T-helper 1 cell treated with Interleukin-12 subunit alpha and Interleukin-12 subunit beta and Interleukin-4 antibody, amounts not matched to agents 30 μg/mL and 1 μg/mL, for 36 hours (primary cell): ENCODE results near the gene DOCK4.

Experiments
- H3K27ac Mint-ChIP-seq: one replicate; pipeline ENCODE4 v1.8.0; 2021; ENCODE audit warnings: mild to moderate bottlenecking, mixed read lengths
- H3K27me3 Mint-ChIP-seq: one replicate; pipeline ENCODE4 v1.8.0; 2021; ENCODE audit warnings: low read depth, mixed read lengths
- H3K36me3 Mint-ChIP-seq: one replicate; pipeline ENCODE4 v1.8.0; 2021; ENCODE audit warnings: low read depth, mixed read lengths
- H3K4me1 Mint-ChIP-seq: one replicate; pipeline ENCODE4 v1.8.0; 2021; ENCODE audit warnings: low read depth, mixed read lengths
- H3K4me3 Mint-ChIP-seq: one replicate; pipeline ENCODE4 v1.8.0; 2021; ENCODE audit warnings: mild to moderate bottlenecking, moderate library complexity, mixed read lengths
- H3K9me3 Mint-ChIP-seq: one replicate; pipeline ENCODE4 v1.8.0; 2021; ENCODE audit warnings: mixed read lengths

Gene DOCK4

DNA sequence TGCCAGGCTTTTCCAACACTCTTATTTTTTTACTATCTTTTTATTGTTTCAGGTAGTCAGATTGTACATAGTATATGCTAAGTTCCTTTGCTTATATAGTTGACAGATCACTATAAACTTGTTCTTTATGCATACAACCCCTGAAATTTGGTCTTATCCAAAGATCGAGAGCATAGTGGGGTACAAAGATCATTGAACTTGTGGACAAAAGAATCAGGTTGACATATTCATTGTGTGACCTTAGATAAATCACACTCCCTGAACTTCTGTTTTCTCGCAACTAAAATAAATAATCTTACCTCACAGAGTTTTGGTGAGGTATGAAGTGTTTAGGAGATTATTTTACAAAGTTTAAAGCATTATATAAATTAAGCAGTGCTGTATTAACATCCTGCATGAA is 22.4 kb upstream of the DOCK4 start:
- Mint-ChIP-seq H3K9me3 (no peaks in the 10 kb centered on the region), H3K36me3 (peaks cover 3% of the 10 kb centered on the region), H3K4me3 (no peak overlapping the region), H3K27me3 (no peaks in the 10 kb centered on the region), H3K4me1 (no peaks in the 10 kb centered on the region), H3K27ac (no peak overlapping the region)

DNA sequence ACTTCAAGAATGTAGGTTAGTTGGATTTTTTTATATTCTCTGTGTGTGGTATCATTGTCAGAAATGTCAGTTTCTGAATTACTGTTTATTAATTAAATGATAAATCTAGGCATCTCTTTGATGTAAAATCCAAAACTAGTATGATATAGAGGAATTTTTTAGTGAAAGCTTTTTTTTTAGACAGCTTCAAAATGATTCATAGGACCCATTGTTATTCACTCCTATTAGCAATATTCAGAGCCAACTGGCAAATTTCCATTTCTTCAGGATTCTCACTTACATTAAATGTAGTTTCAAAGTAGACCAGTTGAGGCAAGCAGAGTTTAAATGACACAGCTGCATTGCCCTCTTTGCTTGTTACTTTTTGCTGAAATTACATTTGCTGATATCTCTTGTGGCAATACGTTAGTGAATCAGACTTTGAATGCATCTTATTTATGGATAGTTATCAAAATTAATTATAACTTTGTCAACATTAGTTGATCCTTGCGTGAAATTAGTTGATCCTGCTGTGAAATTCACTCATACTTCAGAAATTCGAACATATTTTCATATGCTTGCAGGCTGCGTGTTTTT is 20.6 kb upstream of the DOCK4 start:
- no peak overlapping the region for H3K4me3 Mint-ChIP-seq
- H3K36me3 Mint-ChIP-seq: peaks cover 2% of the 10 kb centered on the region
- no peaks in the 10 kb centered on the region for H3K9me3 Mint-ChIP-seq
- H3K27me3 Mint-ChIP-seq: no peaks in the 10 kb centered on the region
- H3K27ac Mint-ChIP-seq: no peak overlapping the region
- no peaks in the 10 kb centered on the region for H3K4me1 Mint-ChIP-seq

DNA sequence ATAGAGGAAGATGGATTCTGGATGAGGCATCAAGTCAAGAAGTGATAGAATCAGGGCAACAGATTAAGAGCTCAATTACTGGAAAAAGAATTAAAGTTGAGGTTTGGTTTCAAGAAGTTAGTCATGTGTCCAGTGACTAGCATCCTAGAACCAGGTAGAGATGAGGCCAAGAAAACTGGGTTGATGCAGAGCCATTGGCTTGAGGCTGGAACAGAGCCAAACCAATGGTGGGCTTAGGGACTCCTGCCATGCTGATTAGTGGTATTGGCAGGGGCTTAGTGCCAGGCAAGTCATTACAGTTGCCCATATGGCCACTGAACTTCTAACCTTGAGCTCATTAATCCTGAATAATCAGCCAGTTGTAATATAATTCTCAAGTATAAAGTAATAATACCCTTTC is 18.8 kb upstream of the DOCK4 start:
- peaks cover 4% of the 10 kb centered on the region for H3K36me3 Mint-ChIP-seq
- H3K27me3 Mint-ChIP-seq: no peaks in the 10 kb centered on the region
- H3K27ac Mint-ChIP-seq: no peak overlapping the region
- peaks cover 1% of the 10 kb centered on the region for H3K9me3 Mint-ChIP-seq
- H3K4me3 Mint-ChIP-seq: no peak overlapping the region
- H3K4me1 Mint-ChIP-seq: no peaks in the 10 kb centered on the region

DNA sequence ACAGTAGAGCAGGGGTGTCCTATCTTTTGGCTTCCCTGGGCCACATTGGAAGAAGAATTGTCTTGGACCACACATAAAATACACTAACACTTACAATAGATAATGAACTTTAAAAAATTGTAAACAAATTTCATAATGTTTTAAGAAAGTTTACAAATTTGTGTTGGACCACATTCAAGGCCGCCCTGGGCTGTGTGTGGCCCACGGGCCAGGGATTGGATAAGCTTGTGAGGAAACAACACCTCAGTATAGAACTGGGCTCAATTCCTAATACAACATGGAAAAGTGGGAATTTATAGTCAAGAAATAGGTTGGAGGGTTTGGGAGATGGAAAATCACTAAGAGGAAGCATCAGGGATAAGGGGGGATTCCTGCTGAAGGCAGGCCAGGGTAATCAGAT is 18.0 kb upstream of the DOCK4 start:
- Mint-ChIP-seq H3K36me3 (peaks cover 4% of the 10 kb centered on the region), H3K9me3 (peaks cover 3% of the 10 kb centered on the region), H3K27ac (no peak overlapping the region), H3K4me3 (no peak overlapping the region), H3K27me3 (no peaks in the 10 kb centered on the region), H3K4me1 (no peaks in the 10 kb centered on the region)

DNA sequence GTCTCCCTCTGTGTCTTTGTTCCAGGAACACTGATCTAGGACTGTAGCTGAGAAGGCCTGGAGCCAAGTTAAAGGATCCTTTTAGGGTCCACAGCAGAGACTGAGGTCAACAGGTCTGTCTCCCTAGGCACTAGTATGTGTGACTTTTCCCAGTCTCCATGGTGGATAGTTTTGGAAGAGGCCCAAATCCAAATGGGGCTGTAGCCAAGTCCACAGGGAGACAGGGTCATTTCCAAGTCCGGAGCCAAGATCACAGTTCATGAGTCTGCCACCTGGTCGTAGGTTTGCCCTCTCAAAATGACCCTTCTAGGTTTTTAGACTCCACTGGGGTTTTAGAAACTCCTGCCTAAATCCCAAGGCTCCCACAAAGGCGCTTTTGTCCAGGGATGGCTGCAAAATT is 17.1 kb upstream of the DOCK4 start:
- Mint-ChIP-seq H3K4me1 (no peaks in the 10 kb centered on the region), H3K27ac (no peak overlapping the region), H3K27me3 (no peaks in the 10 kb centered on the region), H3K9me3 (peaks cover 3% of the 10 kb centered on the region), H3K4me3 (no peak overlapping the region), H3K36me3 (peaks cover 4% of the 10 kb centered on the region)

DNA sequence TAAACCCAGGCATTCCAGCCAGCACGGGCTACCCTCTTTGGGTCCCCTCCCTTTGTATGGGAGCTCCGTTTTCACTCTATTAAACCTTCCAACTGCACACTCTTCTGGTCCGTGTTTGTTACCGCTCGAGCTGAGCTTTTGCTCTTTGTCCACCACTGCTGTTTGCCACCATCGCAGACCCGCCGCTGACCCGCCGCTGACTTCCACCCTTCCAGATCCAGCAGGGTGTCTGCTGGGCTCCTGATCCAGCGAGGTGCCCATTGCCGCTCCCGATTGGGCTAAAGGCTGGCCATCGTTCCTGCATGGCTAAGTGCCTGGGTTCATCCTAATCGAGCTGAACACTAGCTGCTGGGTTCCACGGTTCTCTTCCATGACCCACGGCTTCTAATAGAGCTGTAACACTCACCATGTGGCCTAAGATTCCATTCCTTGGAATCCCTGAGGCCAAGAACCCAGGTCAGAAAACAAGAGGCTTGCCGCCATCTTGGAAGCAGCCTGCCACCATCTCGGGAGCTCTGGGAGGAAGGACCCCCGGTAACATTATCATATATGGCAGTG is 14.8 kb upstream of the DOCK4 start:
- no peaks in the 10 kb centered on the region for H3K4me1 Mint-ChIP-seq
- H3K27ac Mint-ChIP-seq: no peak overlapping the region
- H3K36me3 Mint-ChIP-seq: peaks cover 4% of the 10 kb centered on the region
- H3K9me3 Mint-ChIP-seq: peaks cover 3% of the 10 kb centered on the region
- no peak overlapping the region for H3K4me3 Mint-ChIP-seq
- no peaks in the 10 kb centered on the region for H3K27me3 Mint-ChIP-seq

DNA sequence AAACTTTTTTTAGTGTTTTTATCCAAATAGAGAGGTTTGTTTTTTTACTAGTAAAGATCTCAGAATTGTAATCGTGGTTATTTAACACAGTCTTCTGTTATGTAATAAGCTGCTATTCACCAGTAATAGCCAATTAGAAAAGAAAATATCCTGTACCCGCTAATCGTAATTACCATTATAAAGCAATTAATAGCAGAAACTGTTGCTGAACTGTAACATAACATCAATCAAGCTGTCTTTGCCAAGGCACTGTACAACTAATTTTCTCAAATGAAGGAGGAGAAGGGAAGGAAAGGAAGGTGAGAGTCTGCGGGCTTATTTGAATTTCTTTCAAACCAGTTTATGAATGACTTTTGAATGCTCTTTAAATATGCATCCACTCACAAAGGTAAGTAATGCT is 9.6 kb upstream of the DOCK4 start:
- Mint-ChIP-seq H3K9me3 (peaks cover 3% of the 10 kb centered on the region), H3K36me3 (peaks cover under 1% of the 10 kb centered on the region), H3K4me1 (peaks cover 2% of the 10 kb centered on the region), H3K27ac (no peak overlapping the region), H3K27me3 (no peaks in the 10 kb centered on the region), H3K4me3 (no peak overlapping the region)

DNA sequence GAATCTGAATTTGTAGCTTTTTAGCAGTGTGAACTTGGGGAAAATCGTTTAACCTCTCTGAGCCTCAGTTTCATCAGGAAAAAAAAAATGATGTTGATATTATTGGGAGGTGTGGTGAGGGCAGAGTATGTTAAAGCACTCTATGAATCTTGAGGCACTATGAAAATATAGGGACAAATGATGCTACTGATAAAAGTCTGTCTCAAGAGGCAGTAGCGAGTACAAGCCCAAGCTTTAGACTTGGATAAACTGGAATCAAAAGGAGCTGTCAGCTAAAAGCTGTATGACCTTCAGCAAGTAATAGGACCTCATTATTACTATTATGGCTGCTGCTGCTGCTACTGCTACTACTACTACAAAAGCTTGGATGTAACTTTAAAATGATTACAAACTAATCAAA is 8.7 kb upstream of the DOCK4 start:
- no peaks in the 10 kb centered on the region for H3K27me3 Mint-ChIP-seq
- H3K9me3 Mint-ChIP-seq: peaks cover under 1% of the 10 kb centered on the region
- H3K27ac Mint-ChIP-seq: no peak overlapping the region
- H3K4me3 Mint-ChIP-seq: no peak overlapping the region
- peaks cover 2% of the 10 kb centered on the region for H3K4me1 Mint-ChIP-seq
- no peaks in the 10 kb centered on the region for H3K36me3 Mint-ChIP-seq

DNA sequence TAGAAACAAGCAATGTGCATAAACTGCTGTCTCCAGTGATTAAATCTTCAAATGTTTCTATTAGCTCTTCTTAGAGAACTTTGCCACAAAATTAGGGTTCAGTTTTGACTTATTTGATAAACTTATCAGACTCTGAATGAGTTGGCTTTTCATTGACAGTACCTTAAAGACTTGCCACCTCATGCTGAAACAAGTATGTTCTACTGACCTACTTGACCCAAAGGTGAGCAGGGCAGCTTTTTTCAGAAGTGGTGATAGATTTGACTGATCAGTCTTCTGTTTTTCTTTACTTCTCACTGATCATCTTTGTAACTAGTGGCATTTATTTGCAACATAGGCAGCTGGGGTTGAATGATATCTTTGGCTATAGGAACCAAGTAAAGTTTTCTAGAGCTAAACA is 8.1 kb upstream of the DOCK4 start:
- Mint-ChIP-seq H3K36me3 (no peaks in the 10 kb centered on the region), H3K4me1 (peaks cover 2% of the 10 kb centered on the region), H3K9me3 (no peaks in the 10 kb centered on the region), H3K4me3 (no peak overlapping the region), H3K27me3 (no peaks in the 10 kb centered on the region), H3K27ac (no peak overlapping the region)

DNA sequence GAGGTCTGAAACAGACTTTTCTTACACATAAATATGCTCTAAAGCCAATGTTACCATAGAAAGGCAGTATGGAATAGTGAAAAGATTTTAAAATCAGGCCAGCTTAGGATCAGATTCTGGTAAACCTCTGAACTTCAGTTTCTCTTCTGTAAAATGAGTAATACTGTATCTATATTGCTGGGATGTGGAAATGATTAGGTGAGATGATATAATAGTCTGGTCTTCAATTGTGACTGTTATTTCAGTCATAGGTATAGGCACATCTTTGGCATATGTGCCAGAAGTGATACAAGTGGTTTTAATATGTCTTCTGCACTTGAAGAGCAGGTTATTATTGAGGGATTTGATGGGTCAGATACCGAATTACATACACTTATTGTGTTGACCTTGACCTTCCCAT is 7.5 kb upstream of the DOCK4 start:
- no peaks in the 10 kb centered on the region for H3K9me3 Mint-ChIP-seq
- no peak overlapping the region for H3K4me3 Mint-ChIP-seq
- H3K36me3 Mint-ChIP-seq: no peaks in the 10 kb centered on the region
- no peaks in the 10 kb centered on the region for H3K27me3 Mint-ChIP-seq
- no peak overlapping the region for H3K27ac Mint-ChIP-seq
- H3K4me1 Mint-ChIP-seq: peaks cover 2% of the 10 kb centered on the region

DNA sequence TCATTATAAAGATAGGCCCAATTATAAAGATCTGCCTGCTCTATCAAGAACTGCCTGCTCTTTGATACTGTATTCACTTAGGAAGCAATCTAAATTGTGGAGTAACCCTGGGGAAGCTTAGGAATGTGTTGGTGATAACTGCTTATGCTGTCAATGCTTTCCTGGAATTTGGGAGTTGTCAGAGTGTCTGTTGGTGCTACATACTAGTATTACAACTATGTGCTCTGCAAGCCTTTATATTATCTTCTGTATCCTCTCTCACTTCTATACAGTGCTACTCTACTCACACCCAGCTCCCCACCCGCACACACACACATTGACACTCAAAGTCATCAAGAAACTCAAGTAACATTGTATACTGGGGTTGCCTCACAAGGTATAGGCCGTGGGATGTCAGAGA is 6.4 kb upstream of the DOCK4 start:
- no peaks in the 10 kb centered on the region for H3K36me3 Mint-ChIP-seq
- H3K4me1 Mint-ChIP-seq: peaks cover 3% of the 10 kb centered on the region
- no peak overlapping the region for H3K4me3 Mint-ChIP-seq
- no peaks in the 10 kb centered on the region for H3K27me3 Mint-ChIP-seq
- no peaks in the 10 kb centered on the region for H3K9me3 Mint-ChIP-seq
- H3K27ac Mint-ChIP-seq: no peak overlapping the region

DNA sequence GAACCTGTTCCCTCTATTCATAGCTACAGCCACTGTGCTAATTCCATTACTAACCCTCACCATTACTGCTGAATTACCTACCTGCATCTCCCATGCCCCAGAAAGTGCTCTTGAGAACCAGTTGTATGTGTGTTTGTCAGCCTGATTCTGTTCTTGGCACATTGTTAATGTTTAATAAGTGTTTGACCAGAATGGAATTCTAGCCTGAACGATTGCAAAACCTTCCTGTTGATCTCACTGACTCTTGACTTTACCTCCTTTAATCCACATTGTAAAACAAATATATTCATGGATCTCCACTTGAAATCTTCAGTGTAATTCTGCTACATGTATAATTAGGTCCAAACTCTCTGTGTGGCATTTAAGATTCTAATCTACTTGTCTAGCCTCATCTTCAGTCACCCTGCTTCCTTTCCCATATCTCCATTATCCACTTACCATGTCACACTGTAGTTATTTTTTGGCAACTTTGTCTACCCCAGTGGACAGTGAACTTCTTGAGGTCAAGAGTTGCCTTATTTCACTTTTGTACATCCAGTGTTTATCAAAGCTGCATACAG is 5.2 kb upstream of the DOCK4 start:
- Mint-ChIP-seq H3K27me3 (no peaks in the 10 kb centered on the region), H3K4me3 (no peak overlapping the region), H3K4me1 (peaks cover 7% of the 10 kb centered on the region), H3K27ac (no peak overlapping the region), H3K36me3 (no peaks in the 10 kb centered on the region), H3K9me3 (no peaks in the 10 kb centered on the region)

DNA sequence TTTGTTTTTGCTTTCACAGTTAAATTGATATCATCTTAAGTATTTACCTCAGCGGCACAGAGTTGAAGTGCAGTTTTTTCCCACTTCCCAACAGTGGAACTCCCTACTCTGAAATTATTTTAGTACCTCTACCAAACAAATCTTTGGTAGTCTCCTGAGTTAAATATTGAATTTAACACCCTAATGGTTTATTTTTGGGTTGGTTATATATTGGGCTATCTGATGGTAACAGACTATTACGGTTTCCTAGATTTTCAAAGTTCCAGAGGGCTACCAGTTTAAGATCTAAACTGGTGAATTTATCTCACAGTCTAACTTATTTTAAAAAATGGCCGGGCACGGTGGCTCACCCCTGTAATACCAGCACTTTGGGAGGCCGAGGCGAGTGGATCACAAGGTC is 1.6 kb upstream of the DOCK4 start:
- peaks cover 27% of the 10 kb centered on the region for H3K27me3 Mint-ChIP-seq
- no peak overlapping the region for H3K27ac Mint-ChIP-seq
- H3K4me1 Mint-ChIP-seq: peaks cover 27% of the 10 kb centered on the region
- H3K36me3 Mint-ChIP-seq: no peaks in the 10 kb centered on the region
- H3K9me3 Mint-ChIP-seq: no peaks in the 10 kb centered on the region
- H3K4me3 Mint-ChIP-seq: peak overlapping the region; percentile 94

DNA sequence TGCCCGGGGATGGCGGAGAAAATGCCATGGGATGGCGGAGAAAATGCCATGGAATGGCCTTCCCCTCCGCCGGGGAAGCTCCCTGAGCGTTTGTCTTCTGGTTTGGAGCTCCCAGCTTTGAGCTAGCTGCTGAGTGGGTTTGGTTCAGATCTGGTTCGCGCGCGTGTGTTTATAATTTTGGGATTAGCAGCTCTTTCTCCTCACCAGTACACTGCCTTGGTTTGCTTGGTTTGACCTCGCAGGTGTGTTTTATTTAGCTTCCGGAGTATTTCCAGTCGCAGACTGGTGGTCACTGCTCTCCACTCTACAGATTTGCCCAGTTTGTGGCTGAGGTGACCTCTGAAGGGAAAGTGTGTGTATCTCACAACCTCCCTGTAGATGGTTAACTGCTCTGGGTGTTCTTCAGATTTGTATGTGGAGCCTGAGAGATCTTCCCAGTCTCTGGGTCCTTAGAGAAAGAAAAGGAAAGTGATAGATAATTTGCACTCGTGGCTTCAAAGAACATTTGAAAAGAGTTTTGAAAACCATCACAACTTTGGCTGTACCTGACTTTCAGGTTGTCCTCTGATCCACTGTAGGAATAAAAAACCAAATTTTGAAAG is 893 bp upstream of the DOCK4 start:
- H3K27ac Mint-ChIP-seq: peak overlapping the region; percentile 82
- H3K36me3 Mint-ChIP-seq: no peaks in the 10 kb centered on the region
- peaks cover 30% of the 10 kb centered on the region for H3K27me3 Mint-ChIP-seq
- no peaks in the 10 kb centered on the region for H3K9me3 Mint-ChIP-seq
- peak overlapping the region; percentile 94 for H3K4me3 Mint-ChIP-seq
- H3K4me1 Mint-ChIP-seq: peaks cover 28% of the 10 kb centered on the region
